ENCODE data around the gene SLC35B3. TPM values are rescaled to one million over a fixed set of nuclear protein-coding genes. Genes with fewer than 3 reads are reported as not detected.

The SLC35B3 gene
- 16.2 and 31.7 TPM in 2 replicates for total RNA-seq (2011; cell fraction: chromatin; rRNA removed; ENCODE audit: low replicate concordance)
- total RNA-seq (2011; cell fraction: nucleolus; rRNA removed): 13.7 and 14.7 TPM in 2 replicates
- total RNA-seq (2011; cell fraction: nucleoplasm; rRNA removed): 19.8 and 24.1 TPM in 2 replicates
- total RNA-seq (2014; rRNA removed) (9.2 and 10.7 TPM in 2 replicates), total RNA-seq (2014; rRNA removed; fragmentation: Illumina TruSeq; extraction: Trizol) (10.3 and 11.5 TPM in 2 replicates), total RNA-seq (2015; rRNA removed; fragmentation: Illumina TruSeq; extraction: Trizol) (11.2 and 12.7 TPM in 2 replicates), total RNA-seq (2021) (11.0 and 11.3 TPM in 2 replicates), polyA plus RNA-seq (2011; rRNA removed) (19.0 and 19.1 TPM in 2 replicates), polyA plus RNA-seq (2014; fragmentation: Illumina TruSeq; extraction: Trizol) (11.4 and 11.8 TPM in 2 replicates), polyA plus RNA-seq (2014; fragmentation: Nextera tagmentation; extraction: Ambion mirVana) (1 to 10 TPM; 7.6 to 7.8 TPM), polyA plus RNA-seq (2014; rRNA removed) (14.0 and 14.5 TPM in 2 replicates), polyA minus RNA-seq (2011; rRNA and poly(A)+ RNA removed) (12.4 and 12.5 TPM in 2 replicates), Bru-seq, nascent RNA (percentile 93 among the genes with signal in this experiment), BruChase-seq, experiment 1, labeled RNA remaining after a 2-hour chase (percentile 92 among the genes with signal in this experiment), BruChase-seq, experiment 2, labeled RNA remaining after a 6-hour chase (percentile 89 among the genes with signal in this experiment)
- 3.9 and 9.3 TPM in 2 replicates for polyA plus RNA-seq (2011; cell fraction: cytosol; rRNA removed)
- 15.8 and 27.0 TPM in 2 replicates for polyA plus RNA-seq (2011; cell fraction: nucleus; rRNA removed)
- polyA plus RNA-seq (2012): 14.7 and 15.7 TPM in 2 replicates
- polyA minus RNA-seq (2011; cell fraction: cytosol; rRNA and poly(A)+ RNA removed): 5.7 and 6.5 TPM in 2 replicates
- 10.4 and 21.8 TPM in 2 replicates for polyA minus RNA-seq (2011; cell fraction: nucleus; rRNA and poly(A)+ RNA removed)
- long read RNA-seq, experiment 1, transcript SLC35B3-202 (11 exons, 1,973 nt): major isoform, 8 of 39 reads
- long read RNA-seq, experiment 1, partial matches to known transcripts: 10 of 39 reads
- long read RNA-seq, experiment 1, other reads (novel, unspliced or antisense): 19 of 39 reads
- long read RNA-seq, experiment 2, partial matches to known transcripts: 9 of 25 reads
- long read RNA-seq, experiment 2, other reads (novel, unspliced or antisense): 14 of 25 reads
- long read RNA-seq, experiment 3, partial matches to known transcripts: 3 of 7 reads
- long read RNA-seq, experiment 3, other reads (novel, unspliced or antisense): 3 of 7 reads

GRCh38 chr6:8435093-8435844 is at the start of gene SLC35B3:
SLC35B3 (minus strand) TSS chr6:8435545.
- H3K36me3 ChIP-seq (ENCODE audit: control insufficient read depth, insufficient read depth, low read length): peaks cover 16% of the 10 kb centered on the region; the same call in 2 of the 3 replicates
- in situ Hi-C loops (cut with MboI): loop anchor here (25.0 kb wide), 1 partner anchor 2002 kb away; no protein-coding TSS in a partner anchor
- H3K4me1 ChIP-seq (replicated peaks in 1 of 2; ENCODE audit: control insufficient read depth in 2 of 2, insufficient read depth in 2 of 2, low read length in 2 of 2): peaks cover 5 to 9% of the 10 kb centered on the region in 2 experiments
- ATAC-seq (peak; percentile 96), FAIRE-seq (peak; percentile 70), DNase-seq (ENCODE audit: extremely low read depth in 1 of 4, low spot score in 3 of 4) (peak; percentile 97 to 98 (median 98))
- BruUV-seq (replicated peaks): TSS peak; percentile 62
- peak within 1 kb of the TSS; percentile 91 for H3K27ac ChIP-seq (ENCODE audit: extremely low read depth, low read depth, low read length)
- POLR2A ChIA-PET: interaction anchor here (0.6 to 1.0 kb wide), 2 partner anchors 12 to 55 kb away, joined by 3 read pairs; no protein-coding TSS in a partner anchor
- H3K9ac ChIP-seq (ENCODE audit: insufficient read depth in 1 of 2, low read depth in 2 of 2, low read length in 2 of 2): peak within 1 kb of the TSS; percentile 94 to 98
- intact Hi-C loops (cut with micrococcal nuclease): loop anchor here (10.0 kb wide), 2 partner anchors 330 to 1990 kb away; partner anchors contain the start of gene EEF1E1
- peak within 1 kb of the TSS; percentile 99 for H2AFZ ChIP-seq (ENCODE audit: low read depth, low read length)
- H3K79me2 ChIP-seq (ENCODE audit: control insufficient read depth, insufficient read depth, low read length): peaks cover 44% of the 10 kb centered on the region
- H3K9me3 ChIP-seq (replicated peaks; ENCODE audit: control insufficient read depth, insufficient read depth, low read depth, low read length): no peaks in the 10 kb centered on the region
- H3K4me2 ChIP-seq (ENCODE audit: insufficient read depth, low read length): peak within 1 kb of the TSS; percentile 94
- 2% methylated on average over 56 of the region's 62 CpGs for WGBS (ENCODE audit: insufficient coverage, low coverage, missing lambda C conversion rate)
- CTCF ChIA-PET (ENCODE audit: low intra/inter-chr PET ratio): no interaction called here
- peaks cover 4% of the 10 kb centered on the region; the same call in 1 of the 2 replicates for H4K20me1 ChIP-seq (replicated peaks; ENCODE audit: control insufficient read depth, insufficient read depth, low read length)
- H3K9me1 ChIP-seq (ENCODE audit: control insufficient read depth, insufficient read depth, low read length): no peaks in the 10 kb centered on the region
- H3K4me3 ChIP-seq: peak within 1 kb of the TSS; percentile 90
- H3K27me3 ChIP-seq (ENCODE audit: control insufficient read depth in 2 of 2, insufficient read depth in 2 of 2, low read length in 2 of 2): no peaks in the 10 kb centered on the region
- TF ChIP-seq ZBTB17 (CRISPR knock-in tag; IDR thresholded peaks at IDR 0.05) (peak; percentile 66; the same call in 1 of the 2 replicates), RHOXF2B (CRISPR knock-in tag; conservative IDR thresholded peaks at IDR 0.05) (no peak), TRIM24 (IDR thresholded peaks at IDR 0.05) (0 out of 4 replicates have a peak, but pooled peaks of 1 of the 2 experiments have one; percentile 18), PCBP1 (IDR thresholded peaks at IDR 0.05; ENCODE audit: low read depth, low read length, poor library complexity, severe bottlenecking) (peak; percentile 82), SMAD2 (IDR thresholded peaks at IDR 0.05; ENCODE audit: low read depth, low read length) (no peak), BCL6 (CRISPR knock-in tag; IDR thresholded peaks at IDR 0.05) (no peak), ARID3B (CRISPR knock-in tag; IDR thresholded peaks at IDR 0.05; ENCODE audit: borderline replicate concordance) (peak; percentile 56; the same call in 1 of the 2 replicates)

Measured in K562 (cell line).